ENCODE data around the gene DSTYK.

DNA sequence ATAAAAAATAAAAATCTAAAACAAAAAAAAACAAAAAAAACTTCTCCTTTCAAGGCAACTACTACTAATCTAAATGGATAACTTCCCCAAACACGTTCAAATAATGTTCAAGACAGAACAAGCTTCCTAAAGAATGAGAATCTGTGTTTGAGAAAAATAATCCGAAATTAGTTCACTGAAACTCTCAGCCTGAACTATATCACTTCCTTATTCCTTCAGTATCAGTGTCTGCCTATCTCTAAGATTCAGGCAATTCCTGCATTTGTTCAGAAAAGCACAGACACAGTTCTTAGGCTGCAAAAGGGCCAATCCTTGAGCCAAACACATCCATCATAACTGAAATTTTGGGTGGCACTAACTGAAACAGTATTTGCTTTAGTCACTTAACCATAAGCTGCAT is 22.4 kb downstream of the DSTYK start:
- no peak for TF ChIP-seq CTCF (IDR thresholded peaks at IDR 0.05)
- no peak for TF ChIP-seq POLR2A (IDR thresholded peaks at IDR 0.05)

All from uterus (tissue), 2 donors.